ENCODE results near the gene HNMT. TPM values are rescaled to one million over a fixed set of nuclear protein-coding genes. Genes with fewer than 3 reads are reported as not detected.

Gene HNMT
- polyA plus RNA-seq, 1 donor (not counting 4 experiments of a cell fraction or from before 2014, with no cell fraction given) = 7.4 TPM

DNA sequence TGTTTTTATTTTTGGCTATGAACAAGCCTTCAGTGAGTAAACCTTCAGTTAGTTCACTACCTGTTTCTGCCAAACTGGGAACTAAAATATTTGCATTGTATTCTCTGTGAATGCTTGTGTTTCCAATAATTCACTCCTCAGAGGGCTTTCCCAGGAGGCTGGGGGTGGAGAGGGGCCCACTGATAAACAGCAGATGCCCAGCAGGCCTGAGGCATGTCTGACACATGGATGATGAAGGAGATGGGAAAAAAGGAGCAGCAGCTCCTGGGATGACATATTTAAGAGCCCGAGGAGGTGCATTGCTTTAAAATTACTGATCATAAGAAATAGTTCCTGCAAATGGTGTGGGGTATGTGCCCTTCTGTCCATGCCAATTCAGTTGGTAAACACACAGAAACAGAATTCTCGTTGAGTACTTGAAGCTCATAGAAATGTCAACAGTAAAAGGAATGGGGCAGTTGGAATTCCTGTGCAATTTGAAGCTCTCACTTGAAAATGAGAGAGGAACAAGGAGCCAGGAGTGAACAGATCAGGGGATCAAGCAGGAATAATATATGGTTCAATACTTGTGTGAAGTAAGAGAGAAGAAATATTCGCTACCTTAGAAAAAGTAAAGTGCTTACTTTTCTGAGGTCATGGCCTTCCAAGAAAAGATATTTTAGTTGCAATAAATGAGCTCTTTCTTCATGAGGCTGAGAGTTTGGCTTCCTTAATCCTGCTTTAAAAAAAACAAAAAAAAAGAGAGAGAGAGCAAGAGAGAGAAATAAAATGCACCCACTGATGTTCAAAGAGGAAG lies 22.0 kb upstream of the HNMT start:
- dilution Hi-C loops (cut with MboI; ENCODE audit: extremely low pct_ligation_motif_present, low sequenced_read_pairs) = no loop called here
- Histone ChIP-seq H3K4me2 (ENCODE audit: control insufficient read depth, extremely low read depth, insufficient read depth, low read depth, low read length) (no peak overlapping the region), H3K27ac (ENCODE audit: control insufficient read depth, insufficient read depth, low read length) (no peak overlapping the region)

DNA sequence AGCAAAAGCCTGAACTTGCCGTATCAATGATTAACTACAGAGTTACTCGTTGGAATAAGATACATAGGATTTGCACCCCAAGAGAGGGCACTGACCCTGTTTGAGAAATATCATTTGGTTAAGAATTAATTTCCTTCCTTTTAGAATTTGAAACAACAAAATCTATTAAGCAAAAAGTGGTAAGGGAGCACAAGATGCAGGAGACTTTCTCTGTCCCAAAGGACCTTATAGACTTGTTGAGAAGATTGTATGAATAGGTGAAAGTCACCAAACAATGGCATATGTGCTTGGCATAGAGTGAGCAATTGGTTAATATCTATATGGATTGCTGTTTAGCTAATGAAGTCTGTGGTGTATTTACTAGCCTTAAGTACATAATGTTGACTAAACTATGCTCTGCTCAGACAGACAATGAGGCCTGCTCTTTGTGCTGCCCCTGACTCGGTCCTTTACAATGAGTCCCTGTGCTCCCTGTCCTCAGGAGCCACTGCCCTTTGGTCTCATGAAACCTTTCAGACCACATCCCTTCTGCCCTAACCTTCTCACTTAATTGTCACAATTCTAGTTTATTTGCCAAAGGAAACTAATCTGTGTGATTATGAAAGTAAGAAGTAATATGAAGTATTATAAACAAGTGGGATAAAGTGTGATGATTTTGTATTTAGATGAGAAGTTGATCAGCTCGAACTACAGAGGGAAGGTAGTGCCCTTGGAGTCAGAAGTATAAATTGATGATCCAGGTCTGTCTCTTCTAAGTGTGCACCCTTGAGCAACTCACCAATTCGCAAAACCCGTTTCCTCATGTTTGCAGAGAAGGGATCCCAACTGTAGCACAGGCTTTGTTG lies 21.2 kb upstream of the HNMT start:
- Histone ChIP-seq H3K4me2 (ENCODE audit: control insufficient read depth, extremely low read depth, insufficient read depth, low read depth, low read length) (no peak overlapping the region), H3K9ac (ENCODE audit: control insufficient read depth, extremely low read depth, insufficient read depth, low read length) (no peak overlapping the region), H3K9me3 (ENCODE audit: control insufficient read depth, low read depth, low read length) (no peaks in the 10 kb centered on the region), H4K20me1 (ENCODE audit: control insufficient read depth, extremely low read depth, insufficient read depth, low read length) (no peaks in the 10 kb centered on the region), H3K4me3 (ENCODE audit: control insufficient read depth in 2 of 3, extremely low read depth in 1 of 3, insufficient read depth in 2 of 3, low read depth in 1 of 3, low read length in 3 of 3) (no peak overlapping the region), H3K4me1 (ENCODE audit: control insufficient read depth, extremely low read depth, insufficient read depth, low read length) (no peaks in the 10 kb centered on the region), H3K79me2 (ENCODE audit: control insufficient read depth, insufficient read depth, low read length) (no peaks in the 10 kb centered on the region), H2AFZ (ENCODE audit: control insufficient read depth, low read length) (no peak overlapping the region), H3K36me3 (ENCODE audit: control insufficient read depth in 2 of 2, extremely low read depth in 1 of 2, insufficient read depth in 2 of 2, low read length in 2 of 2) (no peaks in the 10 kb centered on the region), H3K27ac (ENCODE audit: control insufficient read depth, insufficient read depth, low read length) (no peak overlapping the region), H3K9me1 (ENCODE audit: control insufficient read depth, extremely low read depth, insufficient read depth, low read length) (no peaks in the 10 kb centered on the region), H3K27me3 (ENCODE audit: control insufficient read depth, extremely low read depth, insufficient read depth, low read length) (no peaks in the 10 kb centered on the region)
- FAIRE-seq (no peak), DNase-seq (ENCODE audit: low read depth, low spot score) (no peak)
- dilution Hi-C loops (cut with MboI; ENCODE audit: extremely low pct_ligation_motif_present, low sequenced_read_pairs) = no loop called here
- TF ChIP-seq EZH2 (IDR thresholded peaks at IDR 0.05; ENCODE audit: low read length) = no peak
- TF ChIP-seq, protein P1, sequence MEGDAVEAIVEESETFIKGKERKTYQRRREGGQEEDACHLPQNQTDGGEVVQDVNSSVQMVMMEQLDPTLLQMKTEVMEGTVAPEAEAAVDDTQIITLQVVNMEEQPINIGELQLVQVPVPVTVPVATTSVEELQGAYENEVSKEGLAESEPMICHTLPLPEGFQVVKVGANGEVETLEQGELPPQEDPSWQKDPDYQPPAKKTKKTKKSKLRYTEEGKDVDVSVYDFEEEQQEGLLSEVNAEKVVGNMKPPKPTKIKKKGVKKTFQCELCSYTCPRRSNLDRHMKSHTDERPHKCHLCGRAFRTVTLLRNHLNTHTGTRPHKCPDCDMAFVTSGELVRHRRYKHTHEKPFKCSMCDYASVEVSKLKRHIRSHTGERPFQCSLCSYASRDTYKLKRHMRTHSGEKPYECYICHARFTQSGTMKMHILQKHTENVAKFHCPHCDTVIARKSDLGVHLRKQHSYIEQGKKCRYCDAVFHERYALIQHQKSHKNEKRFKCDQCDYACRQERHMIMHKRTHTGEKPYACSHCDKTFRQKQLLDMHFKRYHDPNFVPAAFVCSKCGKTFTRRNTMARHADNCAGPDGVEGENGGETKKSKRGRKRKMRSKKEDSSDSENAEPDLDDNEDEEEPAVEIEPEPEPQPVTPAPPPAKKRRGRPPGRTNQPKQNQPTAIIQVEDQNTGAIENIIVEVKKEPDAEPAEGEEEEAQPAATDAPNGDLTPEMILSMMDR (optimal IDR thresholded peaks at IDR 0.05 in 1 of 3, IDR thresholded peaks at IDR 0.05 in 1 of 3, conservative IDR thresholded peaks at IDR 0.05 in 1 of 3; ENCODE audit: extremely low read depth in 1 of 3, insufficient read depth in 2 of 3, low read length in 3 of 3) = no peak

More for the DNA sequence above, 22.0 kb upstream of the HNMT start:
- Histone ChIP-seq H3K4me1 (ENCODE audit: control insufficient read depth, extremely low read depth, insufficient read depth, low read length) (no peaks in the 10 kb centered on the region), H3K9me3 (ENCODE audit: control insufficient read depth, low read depth, low read length) (no peaks in the 10 kb centered on the region), H3K9me1 (ENCODE audit: control insufficient read depth, extremely low read depth, insufficient read depth, low read length) (no peaks in the 10 kb centered on the region), H2AFZ (ENCODE audit: control insufficient read depth, low read length) (no peak overlapping the region), H3K36me3 (ENCODE audit: control insufficient read depth in 2 of 2, extremely low read depth in 1 of 2, insufficient read depth in 2 of 2, low read length in 2 of 2) (no peaks in the 10 kb centered on the region), H3K27me3 (ENCODE audit: control insufficient read depth, extremely low read depth, insufficient read depth, low read length) (no peaks in the 10 kb centered on the region), H4K20me1 (ENCODE audit: control insufficient read depth, extremely low read depth, insufficient read depth, low read length) (no peaks in the 10 kb centered on the region), H3K4me3 (ENCODE audit: control insufficient read depth in 2 of 3, extremely low read depth in 1 of 3, insufficient read depth in 2 of 3, low read depth in 1 of 3, low read length in 3 of 3) (no peak overlapping the region), H3K9ac (ENCODE audit: control insufficient read depth, extremely low read depth, insufficient read depth, low read length) (no peak overlapping the region), H3K79me2 (ENCODE audit: control insufficient read depth, insufficient read depth, low read length) (no peaks in the 10 kb centered on the region)
- FAIRE-seq (no peak), DNase-seq (ENCODE audit: low read depth, low spot score) (no peak)
- TF ChIP-seq, protein P1 (optimal IDR thresholded peaks at IDR 0.05 in 1 of 3, IDR thresholded peaks at IDR 0.05 in 1 of 3, conservative IDR thresholded peaks at IDR 0.05 in 1 of 3; ENCODE audit: extremely low read depth in 1 of 3, insufficient read depth in 2 of 3, low read length in 3 of 3) = no peak
- no peak for TF ChIP-seq EZH2 (IDR thresholded peaks at IDR 0.05; ENCODE audit: low read length)
